Panc1 (cell line): ENCODE data around the gene HSP90AB1. TPM values are rescaled to one million over a fixed set of nuclear protein-coding genes. Genes with fewer than 3 reads are reported as not detected.

Source experiments
- ATAC-seq: fragments of 200-7000 bp; cut with Tn5 transposase; 2 replicates; pipeline ENCODE4 v1.9.1; 2020; ENCODE audit warnings: mild to moderate bottlenecking, moderate library complexity
- BruUV-seq: library from RNA; stranded (reverse); fragments of 400-500 nt; replicated peaks from 2 replicates; lab custom pipeline; 2021; lab: Mats Ljungman, UMichigan
- CTCF ChIA-PET: fragments of 300-600 bp; sonication (Branson Sonifier 250); formaldehyde crosslinking; loops from one replicate; lab custom pipeline; 2022; ENCODE audit warnings: antibody characterized with exemption; lab: Charles Lee
- POLR2A ChIA-PET: fragments of 300-600 bp; sonication (Branson Sonifier 250); formaldehyde crosslinking; loops from one replicate; lab custom pipeline; 2022; ENCODE audit warnings: antibody characterized with exemption; lab: Charles Lee
- DNase-seq: peaks from one replicate; pipeline ENCODE4 v3.0.0-alpha.2; 2010; ENCODE audit warnings: low read depth, low spot score
- H3K27ac ChIP-seq: 2 replicates; pipeline ENCODE4 v1.5.1; 2011; ENCODE audit warnings: mild to moderate bottlenecking, low read length, inconsistent platforms
- H3K27me3 ChIP-seq: fragments of 200-500 bp; sonication (Bioruptor generic); 2 replicates; pipeline ENCODE4 v1.6.0; 2014; ENCODE audit warnings: low read length, inconsistent platforms; ENCODE audit not compliant: control insufficient read depth, insufficient read depth
- H3K36me3 ChIP-seq: fragments of 200-500 bp; sonication (Bioruptor generic); 2 replicates; pipeline ENCODE4 v1.5.1; 2014; ENCODE audit warnings: inconsistent platforms, mild to moderate bottlenecking, low read length, moderate library complexity; ENCODE audit not compliant: control insufficient read depth, insufficient read depth
- H3K4me1 ChIP-seq: 2 replicates; pipeline ENCODE4 v1.5.1; 2011; ENCODE audit warnings: inconsistent platforms, mild to moderate bottlenecking, low read length, moderate library complexity; ENCODE audit not compliant: control insufficient read depth, insufficient read depth
- H3K4me3 ChIP-seq, 2 experiments: 2 replicates each; pipeline ENCODE4 v1.5.1; 2011 to 2012; ENCODE audit warnings: low read depth in 2 of 2, low read length in 2 of 2, mild to moderate bottlenecking in 2 of 2, inconsistent platforms in 1 of 2, moderate library complexity in 1 of 2
- H3K9me3 ChIP-seq: fragments of 200-500 bp; sonication (Bioruptor generic); 2 replicates; pipeline ENCODE4 v1.5.1; 2014; ENCODE audit warnings: low read depth, mild to moderate bottlenecking, inconsistent platforms, low read length, moderate library complexity; ENCODE audit not compliant: control insufficient read depth, insufficient read depth
- CTCF ChIP-seq: fragments of 450-650 bp; IDR thresholded peaks from 2 replicates; pipeline ENCODE4 v1.5.1; 2017; ENCODE audit warnings: mild to moderate bottlenecking
- POLR2AphosphoS5 ChIP-seq: IDR thresholded peaks from 2 replicates; pipeline ENCODE4 v1.6.1; 2012; ENCODE audit warnings: mild to moderate bottlenecking, low read depth, low read length, moderate library complexity
- REST ChIP-seq, 2 experiments: IDR thresholded peaks; 2 replicates each; pipeline ENCODE4 v1.6.1; 2011 to 2012; ENCODE audit warnings: low read depth in 2 of 2, control low read depth in 1 of 2, low read length in 1 of 2, mild to moderate bottlenecking in 1 of 2, moderate library complexity in 1 of 2; ENCODE audit not compliant: insufficient read depth in 1 of 2
- SIN3A ChIP-seq: IDR thresholded peaks from 2 replicates; pipeline ENCODE4 v1.6.1; 2012; ENCODE audit warnings: low read depth, mild to moderate bottlenecking, low read length, moderate library complexity, borderline replicate concordance; ENCODE audit not compliant: insufficient read depth
- TCF7L2 ChIP-seq: IDR thresholded peaks from 2 replicates; pipeline ENCODE4 v1.6.1; 2011; ENCODE audit warnings: mild to moderate bottlenecking, low read depth, low read length, inconsistent platforms
- in situ Hi-C: cut with HindIII; loops from 2 replicates; pipeline ENCODE4 v1.10.0; 2016; ENCODE audit warnings: low sequenced_read_pairs, low pct_unique_long_range_greater_than_20kb
- intact Hi-C: fragments of 100-400 bp; cut with micrococcal nuclease; formaldehyde crosslinking; loops from one replicate; pipeline ENCODE4 v1.10.0; 2022; ENCODE audit not compliant: unreplicated experiment
- total RNA-seq: library from RNA; stranded (reverse); gene quantifications from one replicate; pipeline ENCODE4 v1.2.1, GENCODE V29; 2021; ENCODE audit not compliant: unreplicated experiment

The HSP90AB1 gene
- total RNA-seq, 1 experiment from 2014 or later: 1,253 TPM

GRCh38 chr6:44266347-44266746 lies 19.4 kb downstream of the HSP90AB1 start:
- ATAC-seq (no peak), DNase-seq (no peak)
- in situ Hi-C loops: no loop called here
- ChIA-PET POLR2A (no interaction called here), CTCF (no interaction called here)
- H3K4me1 ChIP-seq: peaks cover 23% of the 10 kb centered on the region
- no peaks in the 10 kb centered on the region; the same call in none of the 2 replicates for H3K36me3 ChIP-seq
- H3K9me3 ChIP-seq: no peaks in the 10 kb centered on the region
- BruUV-seq: no TSS peak
- no peak overlapping the region for H3K4me3 ChIP-seq
- TF ChIP-seq SIN3A: no peak
- TF ChIP-seq TCF7L2: no peak
- TF ChIP-seq POLR2AphosphoS5: no peak
- no peak for TF ChIP-seq REST (IDR thresholded peaks at IDR 0.05; ENCODE audit: insufficient read depth in 1 of 2, low read depth in 2 of 2, low read length in 1 of 2)
- TF ChIP-seq CTCF: no peak
- peaks cover 15% of the 10 kb centered on the region for H3K27me3 ChIP-seq
- peak overlapping the region; percentile 79; the same call in 1 of the 2 replicates for H3K27ac ChIP-seq
- intact Hi-C loops: no loop called here

GRCh38 chr6:44267252-44267651 lies 20.4 kb downstream of the HSP90AB1 start:
- H3K36me3 ChIP-seq: no peaks in the 10 kb centered on the region; the same call in none of the 2 replicates
- intact Hi-C loops: no loop called here
- no peaks in the 10 kb centered on the region for H3K9me3 ChIP-seq
- BruUV-seq: no TSS peak
- POLR2A ChIA-PET: no interaction called here
- H3K4me1 ChIP-seq: peaks cover 18% of the 10 kb centered on the region
- ATAC-seq (no peak), DNase-seq (no peak)
- in situ Hi-C loops: no loop called here
- no peak for TF ChIP-seq POLR2AphosphoS5
- H3K4me3 ChIP-seq: no peak overlapping the region
- CTCF ChIA-PET: no interaction called here
- H3K27ac ChIP-seq: no peak overlapping the region
- peaks cover 16% of the 10 kb centered on the region for H3K27me3 ChIP-seq

- Histone ChIP-seq H3K36me3 (no peaks in the 10 kb centered on the region; the same call in 1 of the 2 replicates), H3K4me1 (peaks cover 10% of the 10 kb centered on the region), H3K27me3 (peaks cover 16% of the 10 kb centered on the region), H3K9me3 (no peaks in the 10 kb centered on the region), H3K4me3 (no peak overlapping the region), H3K27ac (no peak overlapping the region)
- in situ Hi-C loops (no loop called here), intact Hi-C loops (loop anchor here (1.0 to 2.0 kb wide), 2 partner anchors 37 to 70 kb away; no protein-coding TSS in a partner anchor)
- TF ChIP-seq SIN3A: no peak
- no peak for TF ChIP-seq TCF7L2
- 0 out of 4 replicates have a peak, but pooled peaks of 1 of the 2 experiments have one; percentile 15 for TF ChIP-seq REST (IDR thresholded peaks at IDR 0.05; ENCODE audit: insufficient read depth in 1 of 2, low read depth in 2 of 2, low read length in 1 of 2)
- TF ChIP-seq CTCF: peak; percentile 98
- TF ChIP-seq POLR2AphosphoS5: no peak
- ChIA-PET POLR2A (interaction anchor here (0.7 kb wide), 1 partner anchor 190 kb away, joined by 6 read pairs; no protein-coding TSS in a partner anchor), CTCF (interaction anchor here (0.5 to 2.0 kb wide), 14 partner anchors 9 to 562 kb away, joined by 3 to 18 read pairs (median 4); partner anchors contain the start of genes AARS2 and CDC5L)
- peak; percentile 34; the same call in 1 of the 2 replicates for ATAC-seq
- no TSS peak for BruUV-seq
- no peak for DNase-seq
Observed at GRCh38 chr6:44268095-44268628, 21.3 kb downstream of the HSP90AB1 start.
